Right ventricle myocardium superior (tissue), 1 donor: ENCODE measurements around the gene WAS. TPM values are rescaled to one million over a fixed set of nuclear protein-coding genes. Genes with fewer than 3 reads are reported as not detected.

Source experiments
- ATAC-seq: fragments of 200-7000 bp; cut with Tn5 transposase; one replicate; pipeline ENCODE4 v1.9.1; 2020; ENCODE audit warnings: mild to moderate bottlenecking; ENCODE audit not compliant: poor library complexity
- DNase-seq: peaks from one replicate; pipeline ENCODE4 v3.0.0-alpha.2; 2020
- intact Hi-C: fragments of 100-400 bp; cut with DNase I; formaldehyde crosslinking; loops from one replicate; pipeline ENCODE4 v1.11.2; 2022
- total RNA-seq: library from RNA; stranded (reverse); fragmentation: NEBNext Ultra II Directional; extraction: Animal tissue kit (Norgen Biotek cat#: 25700); gene quantifications from one replicate; pipeline ENCODE4 v1.2.1, GENCODE V29; 2021
- donor health status: DM: no; HTN: yes; CAD: no; lungs with severe emphysema.

The WAS gene
- total RNA-seq, 1 donor from 2014 or later: 4.0 TPM

DNA sequence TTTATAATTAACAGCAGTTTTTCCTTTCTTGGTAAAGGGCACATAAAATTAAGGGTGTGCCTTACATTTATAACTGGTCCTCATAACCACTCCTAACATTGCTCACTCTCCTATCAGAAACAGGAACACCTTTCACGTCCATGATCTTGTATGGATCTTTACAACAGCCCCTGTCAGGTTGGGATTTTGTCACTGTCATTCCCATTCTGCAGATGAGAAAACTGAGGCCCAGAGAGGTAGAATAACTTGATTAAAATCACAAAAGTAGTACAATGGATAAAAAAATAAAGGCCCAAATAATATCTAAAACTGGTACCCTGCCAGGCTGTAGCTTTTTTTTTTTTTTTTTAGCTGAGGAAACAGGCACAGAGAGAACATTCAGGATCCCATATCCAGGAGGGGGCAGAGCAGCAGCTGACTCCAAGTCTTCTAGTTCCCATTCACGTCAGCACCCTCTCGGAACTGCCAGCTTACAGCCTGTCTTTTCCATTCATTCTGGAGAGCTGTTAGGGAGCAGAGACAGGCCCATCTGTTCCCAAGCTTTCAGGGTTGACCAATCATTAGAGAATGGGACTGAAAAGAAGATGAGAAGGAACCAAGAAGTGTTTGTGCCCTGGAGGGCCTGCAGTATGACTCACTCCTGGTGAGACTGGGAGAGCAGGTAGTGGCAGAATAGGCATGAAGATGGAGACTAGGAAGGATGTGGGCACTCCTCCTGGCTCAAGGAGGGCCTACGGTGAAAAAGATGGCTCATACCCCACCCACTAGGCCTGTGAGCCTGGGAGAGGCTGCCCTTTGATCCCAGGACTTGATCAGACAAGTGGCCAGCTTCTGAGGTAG is 20.3 kb downstream of the WAS start:
- peak; percentile 84 for ATAC-seq
- DNase-seq: no peak
- intact Hi-C loops: no loop called here

DNA sequence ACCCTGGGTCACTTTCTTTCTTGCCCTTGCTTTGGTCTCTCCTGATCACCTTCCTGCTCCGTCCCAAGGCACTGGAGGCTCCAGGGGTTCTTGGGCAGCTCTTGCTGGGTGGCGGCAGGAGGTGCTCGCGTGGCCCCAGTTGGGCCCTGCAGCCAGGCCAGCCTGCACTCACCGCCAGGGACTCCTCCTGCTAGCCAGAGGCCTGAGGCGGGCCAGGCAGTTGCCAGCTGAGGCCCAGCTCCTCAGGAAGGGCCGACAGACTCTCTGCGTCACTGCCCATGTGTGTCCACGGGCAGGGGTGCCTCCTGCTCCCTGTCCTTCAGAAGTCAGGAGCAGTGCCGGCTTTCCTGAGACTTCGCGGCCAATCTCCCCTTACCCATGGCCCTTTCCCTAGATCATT is 22.3 kb downstream of the WAS start:
- intact Hi-C loops: no loop called here
- DNase-seq (no peak), ATAC-seq (no peak)

DNA sequence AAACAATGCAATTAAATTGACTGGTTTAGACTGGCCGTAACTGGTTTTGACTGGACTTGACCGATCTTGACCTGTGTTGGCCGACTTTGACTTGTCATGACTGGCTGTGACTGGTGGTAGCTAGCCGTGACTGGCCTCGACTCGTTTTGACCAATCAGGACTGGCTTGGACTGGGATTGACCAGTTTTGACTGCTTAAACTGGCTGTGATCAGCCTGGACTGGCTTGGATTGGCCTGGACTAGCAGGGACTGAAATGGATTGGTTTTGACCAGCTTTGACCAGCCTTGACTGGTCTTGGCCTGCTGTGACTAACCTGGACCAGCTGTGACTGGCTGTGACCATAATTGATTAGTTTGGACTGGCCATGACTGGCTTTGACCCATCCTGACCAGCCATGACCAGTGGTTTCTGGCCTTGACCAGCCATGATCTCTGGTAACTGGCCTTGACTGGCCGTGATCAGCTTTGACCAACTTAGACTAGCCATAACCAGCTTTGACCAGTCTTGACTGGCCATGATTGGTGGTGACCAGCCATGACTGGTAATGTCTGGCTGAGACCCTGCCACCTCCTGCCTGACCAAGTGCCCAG is 26.0 kb downstream of the WAS start:
- intact Hi-C loops: no loop called here
- no peak for ATAC-seq
- no peak for DNase-seq

DNA sequence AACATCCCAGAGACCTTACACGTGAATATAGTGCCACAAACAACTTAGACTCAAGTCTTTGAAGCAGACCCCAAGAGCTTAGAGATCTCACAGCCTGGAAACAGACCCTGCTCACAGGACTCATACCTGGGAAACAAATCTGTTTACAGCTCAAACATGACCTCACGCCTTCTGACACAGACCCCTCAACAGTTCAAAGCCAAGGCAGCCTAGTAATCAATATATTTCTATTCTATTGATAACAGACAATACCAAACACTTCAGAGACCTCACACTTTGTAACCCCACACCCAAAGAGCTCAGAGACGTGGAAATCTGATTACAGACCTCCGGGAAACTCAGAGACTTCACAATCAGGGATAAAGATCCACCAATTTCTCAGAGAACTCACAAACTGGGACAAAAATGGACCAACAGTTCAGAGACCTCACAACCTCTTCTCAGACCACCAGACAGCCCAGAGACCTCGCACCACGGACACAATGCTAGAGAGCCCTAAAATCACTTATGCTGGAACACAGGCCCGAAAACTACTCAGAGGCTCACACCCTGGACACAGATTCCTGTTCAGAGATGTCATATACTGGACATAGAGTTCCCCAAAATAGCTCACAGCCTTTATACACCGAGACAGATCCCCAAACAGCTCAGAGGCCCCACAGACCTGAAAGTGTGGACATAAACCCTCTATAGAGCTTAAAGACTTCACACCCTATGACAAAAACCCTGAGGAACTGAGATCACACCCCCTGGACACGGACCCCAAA is 27.7 kb downstream of the WAS start:
- DNase-seq (no peak), ATAC-seq (peak; percentile 86)
- intact Hi-C loops: no loop called here

DNA sequence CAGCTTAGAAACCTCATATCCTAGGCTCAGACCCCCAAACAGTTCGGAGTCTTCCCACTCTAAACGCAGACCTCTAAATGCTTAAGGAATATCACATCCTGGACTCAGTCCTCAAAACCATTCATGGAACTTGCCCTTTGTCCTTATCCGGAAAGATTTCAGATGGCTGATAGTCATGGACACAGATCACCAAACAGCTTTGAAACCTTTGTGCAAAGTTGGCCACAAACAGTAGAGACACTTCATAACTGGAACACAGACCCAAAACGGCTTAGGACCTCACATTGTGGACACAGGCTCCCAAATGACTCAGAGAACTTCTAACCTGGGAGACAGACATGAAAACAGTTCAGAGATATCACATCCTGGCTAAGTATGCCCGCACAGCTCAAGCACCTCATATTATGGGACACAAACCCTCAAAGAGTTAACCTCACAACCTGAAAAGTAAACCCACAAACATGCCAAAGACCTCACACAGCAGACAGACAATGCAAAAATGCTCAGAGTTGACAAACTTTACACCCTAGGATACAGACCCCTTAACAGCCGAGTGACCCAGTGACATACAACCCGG is 28.4 kb downstream of the WAS start:
- intact Hi-C loops: no loop called here
- ATAC-seq: peak; percentile 40
- no peak for DNase-seq

DNA sequence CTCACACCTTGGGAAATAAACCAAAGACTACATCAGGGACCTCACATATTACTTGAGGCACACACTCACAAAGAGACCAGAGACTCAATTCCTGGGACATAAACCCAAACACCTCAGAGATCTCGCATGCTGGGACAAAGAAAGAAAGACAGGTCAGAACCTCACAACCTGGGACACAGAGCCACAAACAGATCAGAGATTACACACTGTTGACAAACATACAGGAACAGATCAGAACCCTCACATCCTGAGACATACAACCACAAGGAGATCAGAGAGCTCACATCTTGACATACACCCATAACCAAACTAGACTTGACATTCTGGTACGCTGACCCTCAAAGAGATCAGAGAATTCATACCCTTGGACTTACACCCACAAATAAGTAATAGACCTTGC is 30.2 kb downstream of the WAS start:
- intact Hi-C loops: no loop called here
- DNase-seq (no peak), ATAC-seq (no peak)

DNA sequence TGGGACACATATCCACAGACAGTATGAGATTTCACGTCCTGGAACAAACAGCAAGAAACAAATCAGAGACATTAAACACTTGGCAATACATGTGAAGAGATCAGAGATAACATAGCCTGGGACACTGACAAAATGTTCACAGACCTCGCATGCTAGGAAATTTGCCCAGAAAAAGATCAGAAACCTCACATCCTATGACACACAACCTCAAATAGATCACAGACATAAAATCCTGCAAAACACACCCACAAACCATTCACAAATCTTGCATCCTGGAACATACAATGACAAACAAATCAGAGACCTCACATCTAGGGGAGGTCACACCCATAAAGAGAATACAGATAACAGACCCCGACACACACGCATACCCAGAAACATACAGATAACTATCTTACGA is 31.0 kb downstream of the WAS start:
- no peak for ATAC-seq

DNA sequence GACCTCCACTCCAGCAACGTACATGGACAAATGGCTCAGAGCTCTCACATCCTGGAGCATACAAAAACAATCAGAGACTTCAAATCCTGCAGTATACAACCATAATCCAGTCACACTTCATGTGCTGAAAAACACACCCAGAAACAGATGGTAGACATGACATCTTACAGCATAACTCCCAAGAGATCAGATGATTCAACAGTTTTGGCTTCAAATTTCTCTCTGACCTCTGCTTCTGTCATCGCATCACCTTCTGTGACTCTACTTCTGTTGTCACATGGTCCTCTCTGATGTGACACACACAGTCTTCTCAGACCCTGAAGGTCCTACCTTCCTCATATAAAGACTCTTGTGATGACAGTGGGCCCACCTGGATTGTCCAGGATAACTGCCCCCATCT is 31.5 kb downstream of the WAS start:
- intact Hi-C loops: no loop called here
- DNase-seq (no peak), ATAC-seq (no peak)

More for the DNA sequence above, 31.0 kb downstream of the WAS start:
- intact Hi-C loops: no loop called here
- DNase-seq: no peak

DNA sequence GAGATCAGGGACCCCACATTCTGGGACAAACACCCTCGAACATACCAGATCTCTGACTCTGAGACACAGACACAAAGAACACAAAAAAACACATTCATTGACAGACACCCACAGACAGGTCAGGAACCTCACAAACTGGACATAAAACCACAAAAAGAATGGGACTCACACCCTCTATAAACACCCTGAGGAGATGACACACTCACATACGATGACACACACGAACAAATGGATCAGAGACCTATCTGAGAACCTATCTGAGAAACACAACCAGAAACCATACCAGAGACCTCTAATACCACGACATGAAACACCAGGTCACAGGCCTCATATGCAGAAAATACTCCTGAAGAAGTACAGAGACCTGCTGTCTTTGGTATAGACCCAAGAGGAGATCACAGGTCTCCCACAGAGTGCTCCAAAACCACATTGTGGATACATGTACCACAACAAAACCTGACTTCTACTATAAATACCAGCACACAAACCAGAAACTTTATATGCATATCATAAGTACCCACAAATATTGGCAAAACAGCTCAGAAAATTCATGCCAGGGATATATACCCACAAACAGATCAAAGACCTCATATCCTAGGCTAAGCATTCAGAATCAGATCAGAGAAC is 32.4 kb downstream of the WAS start:
- DNase-seq: no peak
- no peak for ATAC-seq
- intact Hi-C loops: no loop called here

DNA sequence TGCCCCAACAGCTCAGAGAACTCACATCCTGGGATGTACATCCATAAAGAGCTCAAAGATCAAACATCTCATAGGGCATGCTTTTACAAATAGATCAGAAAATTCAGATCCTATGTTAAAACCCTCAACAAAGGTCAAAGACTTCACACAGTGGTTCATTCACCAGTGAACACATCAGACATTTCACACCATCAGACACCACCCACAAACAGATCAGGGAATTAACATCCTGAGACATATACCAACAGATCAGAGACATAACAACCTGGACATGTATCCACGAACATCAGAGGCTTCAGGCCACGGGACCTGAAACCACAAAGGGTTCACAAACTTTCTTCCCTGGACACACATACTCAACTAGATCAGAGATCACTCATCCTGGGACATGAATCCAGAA is 36.4 kb downstream of the WAS start:
- intact Hi-C loops: no loop called here
- no peak for ATAC-seq
- no peak for DNase-seq

DNA sequence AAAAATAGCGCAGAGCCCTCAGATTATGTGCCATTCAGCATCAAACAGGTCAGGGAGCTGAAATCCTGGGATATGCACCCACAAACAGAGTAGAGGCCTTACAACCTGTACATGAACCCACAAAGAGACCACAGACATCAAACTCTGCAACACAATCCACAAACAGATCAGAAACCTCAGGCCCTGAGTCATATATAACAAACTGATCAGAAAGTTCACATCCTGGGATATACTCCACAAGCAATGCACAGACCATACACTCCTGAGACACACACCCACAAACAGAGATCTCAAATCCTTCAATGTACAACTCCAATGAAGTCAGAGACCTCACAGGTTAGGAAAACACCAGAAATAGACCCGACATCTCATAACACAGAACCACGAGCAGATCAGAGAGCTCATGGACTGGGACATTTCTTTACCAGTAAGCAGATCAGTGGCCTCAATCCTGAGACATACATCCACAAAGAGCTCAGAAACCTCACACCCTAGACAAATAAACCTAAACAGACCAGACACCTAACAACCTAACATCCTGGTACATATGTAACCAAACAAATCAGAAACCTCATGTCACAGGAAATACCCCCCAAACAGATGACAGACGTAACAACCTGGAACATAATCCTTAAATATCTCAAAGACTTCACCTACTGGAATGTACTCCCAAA is 37.1 kb downstream of the WAS start:
- DNase-seq (no peak), ATAC-seq (no peak)
- intact Hi-C loops: no loop called here

DNA sequence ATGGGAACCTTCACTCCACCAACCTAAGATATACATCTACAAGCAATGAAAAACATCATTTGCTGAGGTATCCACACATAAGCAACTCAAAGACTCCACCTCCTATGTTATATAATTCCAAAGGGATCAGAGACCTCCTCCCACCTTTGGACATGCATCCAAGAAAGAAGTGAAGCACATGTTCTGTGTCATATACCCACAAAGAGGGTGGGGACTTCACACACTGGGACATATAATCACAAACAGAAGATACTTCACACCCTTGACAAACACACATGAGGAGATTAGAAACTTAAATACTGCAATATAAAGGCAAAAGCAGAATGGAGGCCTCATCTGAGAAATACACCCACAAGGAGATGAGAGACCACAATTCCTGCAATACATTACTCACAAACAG is 38.3 kb downstream of the WAS start:
- intact Hi-C loops: no loop called here
- ATAC-seq: no peak
- no peak for DNase-seq

DNA sequence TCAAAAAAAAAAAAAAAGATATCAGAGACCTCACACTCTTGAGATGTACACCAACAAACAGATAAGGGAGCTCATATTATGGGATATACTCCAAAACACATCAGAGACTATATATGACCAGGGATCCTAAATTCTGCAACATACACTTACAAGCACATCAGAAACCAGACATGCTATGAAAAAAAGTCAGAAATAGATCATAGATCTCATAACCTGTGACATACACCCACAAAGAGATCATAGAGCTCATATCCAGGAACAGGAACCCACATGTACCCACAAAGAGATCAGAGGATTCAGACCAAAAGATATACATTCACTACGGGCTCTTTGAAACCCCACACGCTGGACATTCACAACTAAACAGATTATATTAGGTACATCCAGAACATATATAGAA is 43.0 kb downstream of the WAS start:
- intact Hi-C loops: no loop called here
- ATAC-seq (no peak), DNase-seq (no peak)

DNA sequence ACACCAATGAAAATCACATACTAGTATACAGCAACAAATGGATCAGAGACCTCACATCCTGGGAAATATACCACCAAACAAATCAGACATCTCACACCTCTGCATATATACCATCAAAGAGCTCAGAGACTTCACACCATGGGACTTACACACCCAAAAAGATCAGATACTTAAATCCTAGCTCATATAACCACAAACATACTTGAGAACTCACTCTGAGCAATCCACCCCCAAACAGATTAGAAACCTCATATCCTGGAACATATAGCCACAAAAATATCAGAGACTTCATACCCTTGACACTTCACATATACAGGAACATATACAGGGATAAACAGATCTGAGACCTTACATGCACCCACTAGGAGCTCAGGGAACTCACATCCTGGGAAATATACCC is 45.1 kb downstream of the WAS start:
- ATAC-seq (no peak), DNase-seq (no peak)
- intact Hi-C loops: no loop called here

DNA sequence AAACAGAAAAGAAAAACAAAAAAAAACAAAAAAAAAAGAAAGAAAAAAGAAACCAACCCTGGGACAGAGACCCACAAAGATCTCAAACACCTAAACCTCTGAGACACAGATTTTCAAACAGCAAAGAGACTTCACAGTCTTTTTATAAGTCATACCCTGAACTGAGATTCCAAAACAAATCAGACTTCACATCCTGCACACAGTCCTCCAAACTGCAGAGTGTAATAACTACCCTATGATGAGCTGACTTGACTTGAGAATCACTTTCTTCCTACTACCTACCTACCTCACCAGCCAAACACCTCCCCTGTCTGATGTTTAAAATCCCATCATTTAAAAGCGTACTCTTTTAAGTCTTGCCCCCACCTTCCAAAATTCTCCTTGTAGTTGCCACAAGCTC is 52.7 kb downstream of the WAS start:
- DNase-seq (no peak), ATAC-seq (no peak)
- intact Hi-C loops: no loop called here

DNA sequence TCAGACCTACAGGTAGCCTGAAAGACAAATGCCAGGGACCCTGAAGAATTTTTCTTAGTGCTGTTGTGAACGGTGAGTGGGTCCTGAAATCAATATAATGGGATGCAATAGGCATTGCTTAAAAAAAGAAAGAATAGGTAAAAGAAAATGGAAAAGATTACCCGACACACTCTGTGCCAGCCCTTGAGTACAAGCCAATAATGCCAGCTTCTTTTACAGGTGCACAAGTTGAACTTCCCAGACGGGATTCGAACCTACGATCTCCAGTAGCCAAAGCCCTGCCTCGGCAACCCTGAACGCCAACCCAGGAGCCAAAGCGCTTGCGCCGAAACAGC is 53.2 kb downstream of the WAS start:
- DNase-seq (no peak), ATAC-seq (no peak)
- intact Hi-C loops: no loop called here

DNA sequence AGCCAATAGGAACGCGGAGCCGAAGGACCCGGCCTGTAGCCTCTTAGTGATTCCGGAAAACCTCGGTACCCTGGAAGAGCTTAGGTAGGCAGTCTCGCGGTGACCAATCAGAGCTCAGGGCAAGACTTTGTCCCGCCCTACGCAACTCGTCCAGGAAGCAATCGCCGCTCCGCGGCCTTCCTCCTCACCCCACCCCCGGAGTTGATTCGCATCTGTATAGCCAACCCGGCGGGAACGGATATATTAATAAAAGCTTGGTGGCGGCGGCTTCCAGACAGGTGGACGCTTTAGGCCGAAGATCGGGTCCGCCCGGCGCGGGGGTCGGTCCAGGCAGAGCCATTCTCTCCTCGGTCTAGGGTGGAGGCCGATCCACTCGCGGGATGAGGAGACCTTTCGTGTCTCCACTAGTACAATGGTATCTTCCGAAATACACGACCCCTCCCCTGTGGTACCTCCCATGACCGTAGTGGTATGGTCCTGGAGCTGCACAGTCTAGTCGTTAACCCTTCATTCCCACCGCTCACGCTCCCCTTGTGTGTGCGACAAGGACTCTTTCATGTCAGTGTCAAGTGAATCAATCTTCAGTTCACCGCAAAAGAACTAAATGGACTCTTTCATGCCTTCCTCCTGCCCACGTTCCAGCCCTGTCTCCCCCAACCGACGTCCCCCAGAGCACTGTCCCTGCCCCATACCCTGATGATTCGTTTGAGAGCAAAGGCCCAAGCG is 53.8 kb downstream of the WAS start:
- ATAC-seq: peak; percentile 100
- intact Hi-C loops: no loop called here
- peak; percentile 93 for DNase-seq

DNA sequence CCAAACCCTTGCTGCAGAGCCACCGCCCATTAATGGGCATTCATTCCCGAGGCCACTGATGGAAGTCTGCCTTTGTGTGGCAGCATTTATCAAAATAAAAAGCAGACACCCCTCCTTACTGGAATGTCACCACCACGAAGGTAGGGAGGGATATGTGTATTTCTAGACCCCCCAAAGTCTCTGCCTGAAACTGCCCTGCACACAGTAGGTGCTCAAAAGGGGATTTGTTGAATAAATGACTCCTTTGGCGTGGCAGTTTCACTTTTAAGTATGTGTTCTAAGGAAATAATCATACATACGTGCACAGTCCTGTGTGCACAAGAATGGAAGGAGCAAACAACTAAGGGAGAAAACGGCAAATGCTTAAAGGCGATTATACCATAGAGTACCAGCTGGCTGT is 54.3 kb downstream of the WAS start:
- intact Hi-C loops: no loop called here

More for the DNA sequence above, 54.3 kb downstream of the WAS start:
- ATAC-seq (no peak), DNase-seq (no peak)
